ENCODE results near the gene TESK1.

DNA sequence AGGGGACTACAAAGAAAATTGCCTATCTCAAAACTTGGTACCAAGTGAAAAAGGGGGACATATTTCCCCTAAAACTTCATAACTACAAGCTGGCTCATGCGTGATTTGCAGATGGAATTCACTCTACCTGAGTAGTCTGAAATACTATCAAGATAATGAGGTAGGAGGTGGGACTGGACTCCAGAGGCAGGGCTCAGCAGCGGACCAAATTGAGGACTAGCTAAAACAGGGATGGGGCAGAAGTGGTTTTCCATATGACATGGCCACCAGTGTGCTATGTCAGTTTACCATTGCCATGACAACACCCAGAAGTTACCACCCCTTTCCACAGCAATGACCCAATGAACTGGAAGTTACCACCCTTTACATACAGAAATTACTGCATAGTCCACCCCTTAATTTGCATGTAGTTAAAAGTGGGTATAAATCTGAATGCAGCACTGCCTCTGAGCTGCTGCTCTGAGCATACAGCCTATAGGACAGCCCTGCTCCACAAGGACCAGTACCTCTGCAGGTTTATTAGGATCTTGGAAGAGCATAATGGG is 30.4 kb upstream of the TESK1 start:
- TF ChIP-seq, protein P1, sequence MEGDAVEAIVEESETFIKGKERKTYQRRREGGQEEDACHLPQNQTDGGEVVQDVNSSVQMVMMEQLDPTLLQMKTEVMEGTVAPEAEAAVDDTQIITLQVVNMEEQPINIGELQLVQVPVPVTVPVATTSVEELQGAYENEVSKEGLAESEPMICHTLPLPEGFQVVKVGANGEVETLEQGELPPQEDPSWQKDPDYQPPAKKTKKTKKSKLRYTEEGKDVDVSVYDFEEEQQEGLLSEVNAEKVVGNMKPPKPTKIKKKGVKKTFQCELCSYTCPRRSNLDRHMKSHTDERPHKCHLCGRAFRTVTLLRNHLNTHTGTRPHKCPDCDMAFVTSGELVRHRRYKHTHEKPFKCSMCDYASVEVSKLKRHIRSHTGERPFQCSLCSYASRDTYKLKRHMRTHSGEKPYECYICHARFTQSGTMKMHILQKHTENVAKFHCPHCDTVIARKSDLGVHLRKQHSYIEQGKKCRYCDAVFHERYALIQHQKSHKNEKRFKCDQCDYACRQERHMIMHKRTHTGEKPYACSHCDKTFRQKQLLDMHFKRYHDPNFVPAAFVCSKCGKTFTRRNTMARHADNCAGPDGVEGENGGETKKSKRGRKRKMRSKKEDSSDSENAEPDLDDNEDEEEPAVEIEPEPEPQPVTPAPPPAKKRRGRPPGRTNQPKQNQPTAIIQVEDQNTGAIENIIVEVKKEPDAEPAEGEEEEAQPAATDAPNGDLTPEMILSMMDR (conservative IDR thresholded peaks at IDR 0.05; ENCODE audit: low read depth, low read length), result no peak
- TF ChIP-seq POLR2A (IDR thresholded peaks at IDR 0.05; ENCODE audit: low read depth, low read length) (no peak), MAFK (IDR thresholded peaks at IDR 0.05; ENCODE audit: low read depth, low read length) (no peak), RAD21 (IDR thresholded peaks at IDR 0.05; ENCODE audit: low read length) (no peak), USF2 (IDR thresholded peaks at IDR 0.05; ENCODE audit: low read depth, low read length) (no peak), FOS (IDR thresholded peaks at IDR 0.05; ENCODE audit: low read depth, low read length) (no peak), BHLHE40 (IDR thresholded peaks at IDR 0.05; ENCODE audit: low read depth, low read length) (no peak), NFE2L2 (IDR thresholded peaks at IDR 0.05; ENCODE audit: low read depth, low read length) (no peak), MAZ (IDR thresholded peaks at IDR 0.05; ENCODE audit: borderline replicate concordance, low read depth, low read length) (no peak), RFX5 (IDR thresholded peaks at IDR 0.05; ENCODE audit: low read depth, low read length) (no peak)
- TF ChIP-seq, protein P2, sequence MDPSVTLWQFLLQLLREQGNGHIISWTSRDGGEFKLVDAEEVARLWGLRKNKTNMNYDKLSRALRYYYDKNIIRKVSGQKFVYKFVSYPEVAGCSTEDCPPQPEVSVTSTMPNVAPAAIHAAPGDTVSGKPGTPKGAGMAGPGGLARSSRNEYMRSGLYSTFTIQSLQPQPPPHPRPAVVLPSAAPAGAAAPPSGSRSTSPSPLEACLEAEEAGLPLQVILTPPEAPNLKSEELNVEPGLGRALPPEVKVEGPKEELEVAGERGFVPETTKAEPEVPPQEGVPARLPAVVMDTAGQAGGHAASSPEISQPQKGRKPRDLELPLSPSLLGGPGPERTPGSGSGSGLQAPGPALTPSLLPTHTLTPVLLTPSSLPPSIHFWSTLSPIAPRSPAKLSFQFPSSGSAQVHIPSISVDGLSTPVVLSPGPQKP (IDR thresholded peaks at IDR 0.05; ENCODE audit: borderline replicate concordance, low read depth, low read length), result no peak

All from IMR-90 (cell line).